PFSK-1 (cell line): ENCODE measurements around the gene ZSCAN16.

Experiments
- FOXP2 ChIP-seq: optimal IDR thresholded peaks from 2 replicates; pipeline ENCODE3; 2011; ENCODE audit warnings: borderline replicate concordance, control low read depth, inconsistent platforms; ENCODE audit not compliant: insufficient read depth; ENCODE audit errors: extremely low read length, extremely low read depth
- POLR2AphosphoS5 ChIP-seq: IDR thresholded peaks from 2 replicates; pipeline ENCODE4 v1.6.1; 2012; ENCODE audit warnings: low read depth, mild to moderate bottlenecking, control low read depth, low read length, moderate library complexity
- REST ChIP-seq, 2 experiments: IDR thresholded peaks; 2 replicates each; pipeline versions ENCODE4 v1.6.1 to v1.8.0; 2011 to 2012; ENCODE audit warnings: low read depth in 2 of 2, low read length in 2 of 2, control low read depth in 1 of 2, inconsistent platforms in 1 of 2, mild to moderate bottlenecking in 1 of 2, moderate library complexity in 1 of 2; ENCODE audit not compliant: insufficient read depth in 1 of 2
- SIN3A ChIP-seq: IDR thresholded peaks from 2 replicates; pipeline ENCODE4 v1.6.1; 2012; ENCODE audit warnings: mild to moderate bottlenecking, low read length, moderate library complexity, borderline replicate concordance; ENCODE audit not compliant: insufficient read depth
- TAF1 ChIP-seq: IDR thresholded peaks from 2 replicates; pipeline ENCODE4 v1.6.1; 2012; ENCODE audit warnings: low read length, control low read depth, borderline replicate concordance; ENCODE audit not compliant: insufficient read depth

ZSCAN16 gene

GRCh38 chr6:28158318-28158717, 33.9 kb downstream of the ZSCAN16 start:
- TF ChIP-seq SIN3A (no peak), REST (IDR thresholded peaks at IDR 0.05; ENCODE audit: insufficient read depth in 1 of 2, low read depth in 2 of 2, low read length in 2 of 2) (no peak), TAF1 (no peak), POLR2AphosphoS5 (no peak), FOXP2 (no peak)

GRCh38 chr6:28159029-28159607, 34.7 kb downstream of the ZSCAN16 start:
- TF ChIP-seq TAF1 (no peak), SIN3A (no peak), REST (IDR thresholded peaks at IDR 0.05; ENCODE audit: insufficient read depth in 1 of 2, low read depth in 2 of 2, low read length in 2 of 2) (no peak), POLR2AphosphoS5 (no peak), FOXP2 (no peak)

- TF ChIP-seq SIN3A (no peak), REST (IDR thresholded peaks at IDR 0.05; ENCODE audit: insufficient read depth in 1 of 2, low read depth in 2 of 2, low read length in 2 of 2) (no peak), POLR2AphosphoS5 (no peak)
These were observed 35.8 kb downstream of the ZSCAN16 start for GRCh38 chr6:28160233-28160632.

GRCh38 chr6:28161410-28162079, 37.1 kb downstream of the ZSCAN16 start:
- no peak for TF ChIP-seq REST (IDR thresholded peaks at IDR 0.05; ENCODE audit: insufficient read depth in 1 of 2, low read depth in 2 of 2, low read length in 2 of 2)
- peak; percentile 39; the same call in 1 of the 2 replicates for TF ChIP-seq TAF1
- TF ChIP-seq POLR2AphosphoS5, result peak; percentile 83

- TF ChIP-seq SIN3A (no peak), TAF1 (no peak), REST (IDR thresholded peaks at IDR 0.05; ENCODE audit: insufficient read depth in 1 of 2, low read depth in 2 of 2, low read length in 2 of 2) (no peak), FOXP2 (no peak), POLR2AphosphoS5 (no peak)
These were observed 41.2 kb downstream of the ZSCAN16 start for GRCh38 chr6:28165563-28165962.
